Measurements from ENCODE around the gene LRIG2. TPM values are rescaled to one million over a fixed set of nuclear protein-coding genes. Genes with fewer than 3 reads are reported as not detected.
"Not testable (repeated sequence)": the region's sequence is repeated elsewhere in the genome, so short reads cannot be mapped to it uniquely, and the experiment has no call there.

The LRIG2 gene
- total RNA-seq, 1 experiment from 2014 or later = 7.2 TPM

DNA sequence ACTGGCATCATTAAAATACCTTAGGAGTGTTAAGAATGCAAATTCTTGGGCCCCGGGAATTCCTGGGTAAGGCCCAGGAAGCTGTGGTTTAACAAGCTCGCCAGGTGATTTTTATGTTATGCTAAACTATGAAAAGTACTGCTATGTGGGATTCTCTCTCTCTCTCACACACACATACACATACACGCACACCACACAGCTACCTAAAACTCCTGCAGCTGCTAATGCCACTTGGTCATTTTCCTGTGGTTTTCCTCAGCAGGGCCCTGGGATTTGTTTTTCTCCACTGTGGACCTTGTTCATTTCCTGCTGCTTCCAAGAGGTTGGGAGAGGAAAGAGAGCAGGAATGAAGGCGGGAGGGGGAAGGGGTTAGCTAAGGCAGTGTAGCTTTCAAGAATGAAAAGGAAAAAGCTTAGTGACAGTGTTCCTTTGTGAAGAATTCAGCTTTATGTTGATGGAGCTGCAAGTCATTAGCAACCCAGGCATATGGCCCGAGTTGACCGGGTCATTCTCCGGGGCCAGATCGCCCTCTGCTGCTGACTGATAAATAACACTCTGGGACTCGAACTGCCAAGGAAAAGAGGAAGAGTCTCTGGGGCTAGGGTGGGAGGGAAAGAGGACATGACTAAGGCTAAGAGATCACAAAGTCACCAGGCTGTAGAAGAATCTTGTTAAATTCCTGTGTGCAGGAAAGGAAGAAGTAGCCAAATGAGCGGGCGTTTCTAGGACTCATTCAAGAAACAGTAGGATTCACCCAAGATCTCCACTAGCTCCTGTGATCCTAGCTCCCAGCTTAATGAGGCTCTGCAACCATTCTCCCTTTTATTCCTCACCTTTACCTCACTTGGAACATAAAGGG, 30.5 kb upstream of the LRIG2 start:
- H3K4me3 ChIP-seq = no peak overlapping the region

DNA sequence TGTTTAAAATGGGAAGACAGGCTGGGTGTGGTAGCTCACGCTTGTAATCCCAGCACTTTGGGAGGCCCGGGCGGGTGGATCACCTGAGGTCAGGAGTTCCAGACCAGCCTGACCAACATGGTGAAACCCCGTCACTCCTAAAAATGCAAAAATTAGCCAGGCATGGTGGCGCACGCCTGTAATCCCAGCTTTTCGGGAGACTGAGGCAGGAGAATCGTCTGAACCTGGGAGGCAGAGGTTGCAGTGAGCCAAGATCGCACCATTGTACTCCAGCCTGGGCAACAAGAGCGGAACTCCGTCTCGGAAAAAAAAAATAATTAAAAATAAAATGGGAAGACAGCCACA, 29.9 kb upstream of the LRIG2 start:
- peaks cover 18% of the 10 kb centered on the region for H3K4me1 ChIP-seq (replicated peaks)
- H3K36me3 ChIP-seq; H3K4me3 ChIP-seq; H3K9me3 ChIP-seq (replicated peaks); H3K27me3 ChIP-seq (replicated peaks); DNase-seq (ENCODE audit: low read depth in 1 of 2, low spot score in 2 of 2): not testable (repeated sequence)
- H3K27ac ChIP-seq = peak overlapping the region; percentile 50

More for the DNA sequence above, 30.5 kb upstream of the LRIG2 start:
- Histone ChIP-seq H3K27me3 (replicated peaks) (no peaks in the 10 kb centered on the region), H3K36me3 (no peaks in the 10 kb centered on the region), H3K4me1 (replicated peaks) (peaks cover 18% of the 10 kb centered on the region), H3K9me3 (replicated peaks) (no peaks in the 10 kb centered on the region), H3K27ac (peak overlapping the region; percentile 50)
- DNase-seq (ENCODE audit: low read depth in 1 of 2, low spot score in 2 of 2) = peak; percentile 80

DNA sequence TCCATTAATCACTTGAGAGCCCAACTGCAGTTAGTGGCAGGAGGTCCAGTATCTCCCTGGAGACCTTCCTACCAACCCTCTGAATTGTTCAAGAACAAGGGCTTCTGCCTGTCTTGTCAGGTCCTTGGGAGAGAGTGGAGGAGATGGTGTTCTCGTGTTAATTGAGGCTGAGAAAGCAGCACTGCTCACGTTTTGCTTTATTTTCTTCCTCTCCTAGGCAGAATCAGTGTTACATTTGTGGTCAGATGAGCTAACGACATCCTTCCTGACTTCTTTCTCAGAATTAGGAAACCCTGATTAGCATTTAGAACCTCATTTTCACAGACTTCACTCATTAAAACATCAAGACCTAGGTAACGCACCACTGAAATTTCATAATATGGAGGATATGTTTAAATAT, 26.4 kb upstream of the LRIG2 start:
- no peak for DNase-seq (ENCODE audit: low read depth in 1 of 2, low spot score in 2 of 2)
- H3K4me1 ChIP-seq (replicated peaks) = peaks cover 17% of the 10 kb centered on the region
- no peaks in the 10 kb centered on the region for H3K27me3 ChIP-seq (replicated peaks)
- H3K27ac ChIP-seq = no peak overlapping the region
- no peaks in the 10 kb centered on the region for H3K9me3 ChIP-seq (replicated peaks)
- H3K36me3 ChIP-seq = no peaks in the 10 kb centered on the region
- no peak overlapping the region for H3K4me3 ChIP-seq

DNA sequence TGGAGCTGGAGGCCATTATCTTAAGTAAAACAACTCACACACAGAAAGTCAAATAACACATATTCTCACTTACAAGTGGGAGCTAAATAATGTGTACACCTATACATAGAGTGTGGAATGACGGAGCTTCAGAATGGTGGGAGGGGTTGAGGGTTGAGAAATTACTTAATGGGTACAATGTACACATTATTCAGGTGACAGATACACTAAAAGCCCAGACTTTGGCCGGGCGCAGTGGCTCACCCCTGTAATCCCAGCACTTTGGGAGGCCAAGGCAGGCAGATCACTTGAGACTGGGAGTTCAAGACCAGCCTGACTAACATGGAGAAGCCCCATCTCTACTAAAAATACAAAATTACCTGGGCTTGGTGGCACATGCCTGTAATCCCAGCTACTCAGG, 24.9 kb upstream of the LRIG2 start:
- no peak overlapping the region for H3K4me3 ChIP-seq
- H3K9me3 ChIP-seq (replicated peaks) = no peaks in the 10 kb centered on the region
- no peaks in the 10 kb centered on the region for H3K36me3 ChIP-seq
- peaks cover 2% of the 10 kb centered on the region for H3K4me1 ChIP-seq (replicated peaks)
- no peak for DNase-seq (ENCODE audit: low read depth in 1 of 2, low spot score in 2 of 2)
- H3K27ac ChIP-seq = no peak overlapping the region
- no peaks in the 10 kb centered on the region for H3K27me3 ChIP-seq (replicated peaks)

DNA sequence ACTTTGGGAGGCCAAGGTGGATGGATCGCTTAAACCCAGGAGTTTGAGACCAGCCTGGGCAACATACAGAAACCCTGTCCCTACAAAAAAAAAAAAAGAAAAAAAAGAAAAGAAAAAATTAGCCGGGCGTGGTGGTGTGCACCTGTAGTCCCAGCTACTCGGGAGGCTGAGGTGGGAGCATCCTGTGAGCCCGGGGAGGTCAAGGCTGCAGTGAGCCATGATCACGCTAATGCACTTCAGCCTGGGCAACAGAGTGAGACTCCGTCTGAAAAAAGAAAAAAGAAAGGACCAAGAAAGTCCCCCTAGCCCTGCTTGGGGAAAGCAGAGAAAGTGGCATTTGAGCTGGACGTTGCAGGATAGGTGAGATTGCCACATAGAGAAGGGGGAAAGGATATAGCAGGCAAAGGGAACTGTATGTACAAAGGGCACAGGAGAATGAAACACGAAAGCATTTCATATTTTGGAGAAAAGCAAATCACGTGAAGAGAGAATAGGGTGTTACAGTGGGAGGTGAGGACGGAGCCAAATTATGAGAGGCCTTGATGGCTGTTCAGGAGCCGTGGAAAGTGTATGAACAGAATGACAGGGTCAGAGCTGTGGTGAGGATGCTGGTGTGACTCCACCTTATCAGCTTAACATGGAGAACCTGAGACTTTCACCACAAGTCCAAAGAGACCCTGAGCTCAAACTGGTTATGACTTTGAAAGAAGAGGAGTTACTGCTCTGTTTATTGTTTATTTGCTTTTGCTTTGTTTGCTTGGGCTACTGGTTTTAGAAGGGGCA, 19.5 kb upstream of the LRIG2 start:
- no peak overlapping the region for H3K4me3 ChIP-seq

DNA sequence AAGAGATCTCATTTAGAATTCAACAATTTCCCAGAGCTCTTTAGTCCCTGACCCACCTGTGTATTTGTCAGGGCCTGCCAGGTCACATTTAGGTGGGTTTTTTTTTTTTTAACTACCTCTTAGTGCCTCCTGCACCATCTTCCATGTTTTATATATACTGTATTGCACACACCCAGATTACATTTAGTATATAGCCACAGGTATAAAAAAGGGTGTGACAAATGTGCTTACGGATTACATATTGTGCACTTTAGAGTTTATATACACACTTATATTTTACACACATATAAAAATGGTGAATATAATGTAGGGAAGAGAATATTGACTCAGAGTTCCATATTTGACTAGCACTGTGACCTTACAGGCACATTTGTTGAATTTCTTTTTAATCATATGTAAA, 17.4 kb upstream of the LRIG2 start:
- Histone ChIP-seq H3K4me3 (no peak overlapping the region), H3K27ac (no peak overlapping the region), H3K36me3 (no peaks in the 10 kb centered on the region), H3K27me3 (replicated peaks) (no peaks in the 10 kb centered on the region), H3K9me3 (replicated peaks) (no peaks in the 10 kb centered on the region), H3K4me1 (replicated peaks) (peaks cover 10% of the 10 kb centered on the region)
- DNase-seq (ENCODE audit: low read depth in 1 of 2, low spot score in 2 of 2) = no peak

More for the DNA sequence above, 19.5 kb upstream of the LRIG2 start:
- no peak for DNase-seq (ENCODE audit: low read depth in 1 of 2, low spot score in 2 of 2)
- Histone ChIP-seq H3K27ac (no peak overlapping the region), H3K36me3 (no peaks in the 10 kb centered on the region), H3K4me1 (replicated peaks) (peaks cover 10% of the 10 kb centered on the region), H3K27me3 (replicated peaks) (no peaks in the 10 kb centered on the region), H3K9me3 (replicated peaks) (no peaks in the 10 kb centered on the region)

DNA sequence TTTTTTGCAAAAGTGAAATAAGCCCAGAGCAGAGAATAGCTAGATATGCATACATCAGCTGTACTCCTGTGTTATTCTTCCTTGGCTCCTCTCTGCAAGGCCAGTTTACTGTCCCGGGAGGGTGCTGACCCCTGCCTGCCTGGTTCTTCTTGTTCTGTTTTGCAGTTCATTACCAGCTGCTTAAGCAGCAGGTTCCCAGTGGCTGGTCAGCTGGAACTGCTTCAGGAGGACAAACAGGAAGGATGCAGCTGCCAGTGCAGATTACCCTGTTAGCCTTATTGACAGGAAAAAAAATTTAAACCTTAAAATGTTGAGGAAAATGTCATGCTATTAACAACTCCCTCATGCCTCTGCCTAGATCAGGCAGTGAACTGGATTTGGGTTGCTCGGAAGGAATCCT, 16.0 kb upstream of the LRIG2 start:
- no peaks in the 10 kb centered on the region for H3K9me3 ChIP-seq (replicated peaks)
- H3K4me1 ChIP-seq (replicated peaks) = peaks cover 10% of the 10 kb centered on the region
- no peak overlapping the region for H3K4me3 ChIP-seq
- no peak for DNase-seq (ENCODE audit: low read depth in 1 of 2, low spot score in 2 of 2)
- no peak overlapping the region for H3K27ac ChIP-seq
- H3K36me3 ChIP-seq = no peaks in the 10 kb centered on the region
- no peaks in the 10 kb centered on the region for H3K27me3 ChIP-seq (replicated peaks)

DNA sequence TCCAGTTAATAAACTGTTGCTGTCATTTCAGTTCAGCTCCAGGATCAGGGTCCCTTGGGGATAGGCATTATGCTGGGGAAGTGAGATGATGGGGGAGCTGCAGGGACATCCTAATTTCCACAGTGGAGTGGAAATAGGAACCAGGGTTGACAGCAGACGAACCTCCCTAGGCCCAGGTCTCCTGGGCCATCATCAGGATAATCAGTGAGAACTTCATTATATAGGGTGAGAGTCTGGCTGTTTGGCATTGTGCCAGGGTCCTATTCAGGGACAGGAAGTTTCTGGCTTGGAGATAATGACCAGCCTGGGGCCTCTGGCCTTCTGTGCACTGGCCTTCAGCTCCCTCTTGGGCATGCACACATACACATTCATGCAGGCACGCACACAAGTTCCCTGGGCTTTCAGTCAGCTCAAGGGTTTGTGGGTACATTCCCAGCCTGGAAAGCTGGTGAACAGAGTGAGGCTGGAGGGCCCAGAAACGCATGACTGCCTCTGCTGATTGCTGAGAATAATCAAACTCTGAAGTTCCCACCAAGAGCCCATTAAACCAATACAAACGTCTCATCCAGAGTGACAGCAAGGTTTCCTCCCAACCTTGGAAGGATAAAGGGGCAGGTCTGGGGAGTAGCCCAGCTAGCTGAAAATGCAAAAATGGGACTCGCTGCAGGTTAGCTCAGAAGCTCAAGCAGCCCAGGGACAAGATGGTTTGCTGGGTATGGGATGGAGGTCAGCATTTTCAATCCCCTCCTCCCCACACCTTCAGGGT, 13.9 kb upstream of the LRIG2 start:
- no peaks in the 10 kb centered on the region for H3K9me3 ChIP-seq (replicated peaks)

DNA sequence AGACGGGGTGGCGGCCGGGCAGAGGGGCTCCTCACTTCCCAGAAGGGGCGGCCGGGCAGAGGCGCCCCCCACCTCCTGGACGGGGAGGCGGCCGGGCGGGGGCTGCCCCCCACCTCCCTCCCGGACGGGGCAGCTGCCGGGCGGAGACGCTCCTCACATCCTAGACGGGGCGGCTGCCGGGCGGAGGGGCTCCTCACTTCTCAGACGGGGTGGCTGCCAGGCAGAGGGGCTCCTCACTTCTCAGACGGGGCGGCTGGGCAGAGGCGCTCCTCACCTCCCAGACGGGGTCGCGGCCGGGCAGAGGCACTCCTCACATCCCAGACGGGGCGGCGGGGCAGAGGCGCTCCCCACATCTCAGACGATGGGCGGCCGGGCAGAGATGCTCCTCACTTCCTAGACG, 9.5 kb upstream of the LRIG2 start:
- not testable (repeated sequence) for H3K4me1 ChIP-seq (replicated peaks); DNase-seq (ENCODE audit: low read depth in 1 of 2, low spot score in 2 of 2); H3K27ac ChIP-seq; H3K4me3 ChIP-seq; H3K27me3 ChIP-seq (replicated peaks); H3K9me3 ChIP-seq (replicated peaks); H3K36me3 ChIP-seq

More for the DNA sequence above, 13.9 kb upstream of the LRIG2 start:
- peaks cover 6% of the 10 kb centered on the region for H3K4me1 ChIP-seq (replicated peaks)
- H3K27ac ChIP-seq = no peak overlapping the region
- DNase-seq (ENCODE audit: low read depth in 1 of 2, low spot score in 2 of 2) = no peak
- H3K4me3 ChIP-seq = no peak overlapping the region
- no peaks in the 10 kb centered on the region for H3K36me3 ChIP-seq
- no peaks in the 10 kb centered on the region for H3K27me3 ChIP-seq (replicated peaks)

DNA sequence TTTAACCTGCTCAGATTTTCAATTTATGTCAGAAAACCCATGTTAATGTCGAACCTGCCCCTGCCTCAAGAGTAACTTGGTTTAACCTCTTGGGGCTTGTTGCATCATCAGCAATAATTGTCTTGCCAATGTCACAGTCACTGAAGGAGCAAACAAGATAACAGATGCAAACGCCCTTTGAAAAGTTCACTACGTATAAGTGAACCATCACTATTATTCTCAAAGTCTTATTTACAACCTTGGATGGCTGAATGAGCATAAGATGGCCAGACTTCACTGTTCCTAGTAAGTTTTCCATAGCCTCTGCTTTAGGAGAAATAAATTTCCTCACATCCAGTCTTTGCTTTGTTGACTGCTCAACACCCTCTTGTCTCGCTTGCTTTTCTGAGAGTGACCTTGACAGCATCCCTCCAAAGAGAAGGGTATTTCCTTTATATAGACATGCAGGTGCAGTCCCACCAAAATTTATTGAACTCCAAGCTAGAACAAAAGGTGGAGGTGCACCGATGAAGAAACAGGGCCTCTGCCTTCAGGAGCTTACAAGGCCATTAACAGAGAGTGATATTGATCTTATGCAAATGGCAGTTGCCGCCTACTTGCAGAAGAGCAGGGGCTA, 749 bp upstream of the LRIG2 start:
- Histone ChIP-seq H3K9me3 (replicated peaks) (no peaks in the 10 kb centered on the region), H3K4me1 (replicated peaks) (peaks cover 9% of the 10 kb centered on the region), H3K27me3 (replicated peaks) (no peaks in the 10 kb centered on the region), H3K36me3 (peaks cover 2% of the 10 kb centered on the region; the same call in 1 of the 2 replicates), H3K27ac (no peak overlapping the region), H3K4me3 (peak overlapping the region; percentile 70)
- DNase-seq (ENCODE audit: low read depth in 1 of 2, low spot score in 2 of 2) = no peak

DNA sequence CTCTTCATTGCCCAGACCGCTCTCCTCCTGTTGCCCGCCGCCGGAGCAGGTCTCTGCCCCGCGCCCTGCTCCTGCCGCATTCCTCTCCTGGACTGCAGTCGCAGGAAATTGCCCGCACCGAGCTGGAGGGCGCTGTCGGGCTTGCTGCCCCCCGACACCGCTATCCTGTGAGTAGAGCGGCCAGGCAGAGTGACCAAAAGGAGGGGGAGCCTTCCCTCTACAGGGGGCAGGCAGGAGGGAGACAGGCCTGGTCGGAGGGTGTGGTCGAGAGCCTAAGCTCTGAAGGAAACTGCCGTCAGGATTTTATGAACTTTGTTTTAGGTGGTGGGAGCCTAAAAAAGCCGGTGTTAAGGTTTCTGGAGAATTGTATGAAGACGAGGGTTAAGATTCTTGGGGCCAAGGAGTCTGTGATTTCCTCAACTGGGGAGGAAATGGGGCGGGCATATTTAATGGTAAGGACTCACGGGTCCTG, 517 bp downstream of the LRIG2 start:
- H3K4me1 ChIP-seq (replicated peaks) = peaks cover 9% of the 10 kb centered on the region
- peak overlapping the region; percentile 69 for H3K27ac ChIP-seq
- no peaks in the 10 kb centered on the region for H3K27me3 ChIP-seq (replicated peaks)
- H3K4me3 ChIP-seq = peak overlapping the region; percentile 70
- H3K36me3 ChIP-seq = peaks cover 9% of the 10 kb centered on the region
- peak in 1 of 2 experiments; percentile 71 for DNase-seq (ENCODE audit: low read depth in 1 of 2, low spot score in 2 of 2)
- H3K9me3 ChIP-seq (replicated peaks) = no peaks in the 10 kb centered on the region

DNA sequence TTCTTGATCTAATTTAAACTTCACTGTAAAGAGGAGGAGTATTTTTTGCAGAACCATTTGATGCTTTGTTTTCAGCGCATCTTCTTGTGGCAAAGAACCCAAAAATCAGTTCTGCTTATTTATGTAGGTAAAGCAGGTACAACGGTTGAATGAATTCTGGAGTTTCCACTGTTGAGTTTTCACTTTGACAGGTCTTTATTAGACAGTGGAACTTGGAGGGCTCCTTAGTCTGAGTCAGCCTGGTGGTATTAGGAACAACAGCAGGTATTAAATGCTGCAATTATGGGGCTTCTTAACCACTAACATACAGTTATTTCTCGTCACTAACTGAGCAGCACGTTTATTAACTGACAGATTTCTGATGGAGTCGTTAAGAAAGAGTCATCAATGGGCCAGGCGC, 1.2 kb downstream of the LRIG2 start:
- Histone ChIP-seq H3K9me3 (replicated peaks) (no peaks in the 10 kb centered on the region), H3K36me3 (peaks cover 16% of the 10 kb centered on the region), H3K4me3 (peak overlapping the region; percentile 70), H3K4me1 (replicated peaks) (peaks cover 9% of the 10 kb centered on the region), H3K27ac (no peak overlapping the region), H3K27me3 (replicated peaks) (no peaks in the 10 kb centered on the region)
- no peak for DNase-seq (ENCODE audit: low read depth in 1 of 2, low spot score in 2 of 2)

DNA sequence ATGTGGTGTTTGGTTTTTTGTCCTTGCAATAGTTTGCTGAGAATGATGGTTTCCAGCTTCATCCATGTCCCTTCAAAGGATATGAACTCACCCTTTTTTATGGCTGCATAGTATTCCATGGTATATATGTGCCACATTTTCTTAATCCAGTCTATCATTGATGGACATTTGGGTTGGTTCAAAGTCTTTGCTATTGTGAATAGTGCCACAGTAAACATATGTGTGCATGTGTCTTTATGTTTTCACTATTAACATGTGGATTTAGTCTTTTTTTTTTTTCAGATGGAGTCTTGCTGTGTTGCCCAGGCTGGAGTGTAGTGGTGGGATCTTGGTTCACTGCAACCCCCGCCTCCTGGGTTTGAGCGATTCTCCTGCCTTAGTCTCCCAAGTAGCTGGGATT, 5.0 kb downstream of the LRIG2 start:
- not testable (repeated sequence) for H3K4me1 ChIP-seq (replicated peaks); H3K4me3 ChIP-seq; DNase-seq (ENCODE audit: low read depth in 1 of 2, low spot score in 2 of 2); H3K9me3 ChIP-seq (replicated peaks); H3K27ac ChIP-seq; H3K27me3 ChIP-seq (replicated peaks)
- H3K36me3 ChIP-seq = peaks cover 30% of the 10 kb centered on the region
